Neural cell (in vitro differentiated cells): ENCODE data around the gene GPRC5B.

ENCODE experiments used
- EP300 ChIP-seq: fragments of 450-650 bp; conservative IDR thresholded peaks from 2 replicates; pipeline ENCODE4 v1.6.1; 2014; ENCODE audit warnings: antibody characterized with exemption, mild to moderate bottlenecking, moderate library complexity; ENCODE audit not compliant: poor library complexity, severe bottlenecking
- EZH2 ChIP-seq: fragments of 200-600, 300-800 bp; shearing (Covaris generic), sonication (generic); IDR thresholded peaks from 2 replicates; pipeline ENCODE4 v1.6.1; 2014; ENCODE audit warnings: antibody characterized with exemption, low read length, borderline replicate concordance, mild to moderate bottlenecking; ENCODE audit not compliant: insufficient read depth, poor library complexity, severe bottlenecking
- MXI1 ChIP-seq: fragments of 450-650 bp; conservative IDR thresholded peaks from 2 replicates; pipeline ENCODE4 v1.6.1; 2014; ENCODE audit warnings: antibody characterized with exemption, mild to moderate bottlenecking; ENCODE audit not compliant: poor library complexity, severe bottlenecking
- POLR2AphosphoS5 ChIP-seq: IDR thresholded peaks from 2 replicates; pipeline ENCODE4 v1.6.1; 2012
- RAD21 ChIP-seq: fragments of 450-650 bp; conservative IDR thresholded peaks from 2 replicates; pipeline ENCODE4 v1.6.1; 2014; ENCODE audit warnings: antibody characterized with exemption, mild to moderate bottlenecking, moderate library complexity
- SMC3 ChIP-seq: fragments of 450-650 bp; conservative IDR thresholded peaks from 2 replicates; pipeline ENCODE4 v1.6.1; 2014; ENCODE audit warnings: antibody characterized with exemption, mild to moderate bottlenecking, moderate library complexity; ENCODE audit not compliant: poor library complexity
- TAF1 ChIP-seq: IDR thresholded peaks from 2 replicates; pipeline ENCODE4 v1.6.1; 2012; ENCODE audit warnings: low read depth
- TF ChIP-seq, protein P1 (sequence below): fragments of 450-650 bp; IDR thresholded peaks from 2 replicates; pipeline ENCODE4 v1.5.1; 2014; ENCODE audit warnings: antibody characterized with exemption, mild to moderate bottlenecking, moderate library complexity; ENCODE audit not compliant: poor library complexity, severe bottlenecking
- TF ChIP-seq, protein P2 (sequence below): IDR thresholded peaks from 2 replicates; pipeline ENCODE4 v1.6.1; 2012; ENCODE audit warnings: borderline replicate concordance

DNA sequence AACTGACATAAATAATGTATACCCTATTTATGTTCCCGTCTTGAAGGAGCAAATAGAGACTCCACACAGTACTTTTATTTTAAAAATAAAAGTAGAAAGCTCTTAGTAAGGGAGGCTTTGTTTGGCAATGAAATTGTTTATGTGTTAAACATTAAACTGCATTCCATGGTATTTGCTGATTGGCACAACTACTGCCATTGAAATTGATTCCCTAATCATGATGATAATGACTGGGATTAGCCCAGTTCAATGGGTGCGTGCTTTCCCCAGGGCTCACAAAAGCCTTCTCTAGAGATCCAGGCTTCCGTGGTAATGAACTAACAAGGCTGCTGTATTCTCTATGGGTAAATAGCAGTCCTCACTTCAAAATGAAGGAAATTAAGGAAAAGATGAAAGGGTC is 67.5 kb downstream of the GPRC5B start:
- no peak for TF ChIP-seq EZH2
- TF ChIP-seq, protein P1, sequence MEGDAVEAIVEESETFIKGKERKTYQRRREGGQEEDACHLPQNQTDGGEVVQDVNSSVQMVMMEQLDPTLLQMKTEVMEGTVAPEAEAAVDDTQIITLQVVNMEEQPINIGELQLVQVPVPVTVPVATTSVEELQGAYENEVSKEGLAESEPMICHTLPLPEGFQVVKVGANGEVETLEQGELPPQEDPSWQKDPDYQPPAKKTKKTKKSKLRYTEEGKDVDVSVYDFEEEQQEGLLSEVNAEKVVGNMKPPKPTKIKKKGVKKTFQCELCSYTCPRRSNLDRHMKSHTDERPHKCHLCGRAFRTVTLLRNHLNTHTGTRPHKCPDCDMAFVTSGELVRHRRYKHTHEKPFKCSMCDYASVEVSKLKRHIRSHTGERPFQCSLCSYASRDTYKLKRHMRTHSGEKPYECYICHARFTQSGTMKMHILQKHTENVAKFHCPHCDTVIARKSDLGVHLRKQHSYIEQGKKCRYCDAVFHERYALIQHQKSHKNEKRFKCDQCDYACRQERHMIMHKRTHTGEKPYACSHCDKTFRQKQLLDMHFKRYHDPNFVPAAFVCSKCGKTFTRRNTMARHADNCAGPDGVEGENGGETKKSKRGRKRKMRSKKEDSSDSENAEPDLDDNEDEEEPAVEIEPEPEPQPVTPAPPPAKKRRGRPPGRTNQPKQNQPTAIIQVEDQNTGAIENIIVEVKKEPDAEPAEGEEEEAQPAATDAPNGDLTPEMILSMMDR = no peak
- no peak for TF ChIP-seq TAF1
- TF ChIP-seq POLR2AphosphoS5 = no peak
- no peak for TF ChIP-seq SMC3
- TF ChIP-seq, protein P2, sequence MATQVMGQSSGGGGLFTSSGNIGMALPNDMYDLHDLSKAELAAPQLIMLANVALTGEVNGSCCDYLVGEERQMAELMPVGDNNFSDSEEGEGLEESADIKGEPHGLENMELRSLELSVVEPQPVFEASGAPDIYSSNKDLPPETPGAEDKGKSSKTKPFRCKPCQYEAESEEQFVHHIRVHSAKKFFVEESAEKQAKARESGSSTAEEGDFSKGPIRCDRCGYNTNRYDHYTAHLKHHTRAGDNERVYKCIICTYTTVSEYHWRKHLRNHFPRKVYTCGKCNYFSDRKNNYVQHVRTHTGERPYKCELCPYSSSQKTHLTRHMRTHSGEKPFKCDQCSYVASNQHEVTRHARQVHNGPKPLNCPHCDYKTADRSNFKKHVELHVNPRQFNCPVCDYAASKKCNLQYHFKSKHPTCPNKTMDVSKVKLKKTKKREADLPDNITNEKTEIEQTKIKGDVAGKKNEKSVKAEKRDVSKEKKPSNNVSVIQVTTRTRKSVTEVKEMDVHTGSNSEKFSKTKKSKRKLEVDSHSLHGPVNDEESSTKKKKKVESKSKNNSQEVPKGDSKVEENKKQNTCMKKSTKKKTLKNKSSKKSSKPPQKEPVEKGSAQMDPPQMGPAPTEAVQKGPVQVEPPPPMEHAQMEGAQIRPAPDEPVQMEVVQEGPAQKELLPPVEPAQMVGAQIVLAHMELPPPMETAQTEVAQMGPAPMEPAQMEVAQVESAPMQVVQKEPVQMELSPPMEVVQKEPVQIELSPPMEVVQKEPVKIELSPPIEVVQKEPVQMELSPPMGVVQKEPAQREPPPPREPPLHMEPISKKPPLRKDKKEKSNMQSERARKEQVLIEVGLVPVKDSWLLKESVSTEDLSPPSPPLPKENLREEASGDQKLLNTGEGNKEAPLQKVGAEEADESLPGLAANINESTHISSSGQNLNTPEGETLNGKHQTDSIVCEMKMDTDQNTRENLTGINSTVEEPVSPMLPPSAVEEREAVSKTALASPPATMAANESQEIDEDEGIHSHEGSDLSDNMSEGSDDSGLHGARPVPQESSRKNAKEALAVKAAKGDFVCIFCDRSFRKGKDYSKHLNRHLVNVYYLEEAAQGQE = no peak
- TF ChIP-seq EP300 = no peak
- TF ChIP-seq RAD21 = no peak
- TF ChIP-seq MXI1 = no peak
